SH-SY5Y (cell line): ENCODE data around the gene SPZ1.

Experiments
- GATA2 ChIP-seq: IDR thresholded peaks from 2 replicates; pipeline ENCODE4 v1.6.1; 2011; ENCODE audit warnings: mild to moderate bottlenecking, low read depth, low read length
- GATA3 ChIP-seq: IDR thresholded peaks from 2 replicates; pipeline ENCODE4 v1.6.1; 2011; ENCODE audit warnings: low read depth, mild to moderate bottlenecking, low read length, moderate library complexity

DNA sequence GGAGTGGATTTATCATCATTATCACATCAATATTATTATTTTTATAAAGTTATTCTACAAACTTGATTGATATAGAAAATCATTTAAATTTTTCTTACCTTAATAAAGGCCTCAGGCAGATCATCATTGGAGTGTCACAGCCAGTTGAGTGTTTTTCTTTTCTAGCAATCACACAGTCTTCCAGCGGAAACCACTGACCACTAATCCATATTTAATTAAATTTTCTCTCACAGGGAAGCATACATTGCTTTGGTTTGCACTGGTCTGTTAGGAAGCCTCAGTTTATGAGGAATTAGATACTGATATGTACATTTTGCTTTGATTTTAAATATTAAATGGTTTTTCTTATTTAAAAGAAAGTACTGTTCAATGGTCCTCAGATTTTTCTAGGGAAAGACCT is 6.7 kb downstream of the SPZ1 start:
- no peak for TF ChIP-seq GATA3
- TF ChIP-seq GATA2, result no peak
